Activated gamma-delta T cell treated with Interleukin-2 at 50 U/mL for 16 hours (primary cell): ENCODE data around the gene LAMTOR5.
"Not testable (repeated sequence)": the region's sequence is repeated elsewhere in the genome, so short reads cannot be mapped to it uniquely, and the experiment has no call there.

ENCODE experiments used
- DNase-seq: peaks from one replicate; pipeline ENCODE4 v3.0.0-alpha.2; 2020

Gene LAMTOR5

GRCh38 chr1:110407260-110408210 lies at the start of gene LAMTOR5:
TSS of gene LAMTOR5 (minus strand) at chr1:110407694. CDS start at chr1:110407620, 74 bp downstream.
- DNase-seq: peak; percentile 89

- no peak for DNase-seq
These were observed 49.7 kb upstream of the LAMTOR5 start for GRCh38 chr1:110457206-110457605.

GRCh38 chr1:110455151-110455550 lies 47.7 kb upstream of the LAMTOR5 start:
- DNase-seq: no peak

GRCh38 chr1:110454328-110454727 lies 46.8 kb upstream of the LAMTOR5 start:
- DNase-seq: no peak

- no peak for DNase-seq
These were observed 46.3 kb upstream of the LAMTOR5 start for GRCh38 chr1:110453829-110454228.

- DNase-seq: no peak
These were observed 44.8 kb upstream of the LAMTOR5 start for GRCh38 chr1:110452330-110452729.

GRCh38 chr1:110450929-110451328 lies 43.4 kb upstream of the LAMTOR5 start, which contains the start of gene PROK1:
TSS of gene PROK1 (plus strand) at chr1:110451149. CDS start at chr1:110451217, 68 bp downstream.
- no peak for DNase-seq

GRCh38 chr1:110449661-110450651 lies 42.5 kb upstream of the LAMTOR5 start:
- no peak for DNase-seq

GRCh38 chr1:110444561-110444960 lies 37.1 kb upstream of the LAMTOR5 start:
- DNase-seq: no peak

GRCh38 chr1:110443451-110443850 lies 36.0 kb upstream of the LAMTOR5 start:
- no peak for DNase-seq

GRCh38 chr1:110441888-110442287 lies 34.4 kb upstream of the LAMTOR5 start:
- DNase-seq: no peak

GRCh38 chr1:110440877-110441276 lies 33.4 kb upstream of the LAMTOR5 start:
- no peak for DNase-seq

GRCh38 chr1:110439873-110440272 lies 32.4 kb upstream of the LAMTOR5 start:
- not testable (repeated sequence) for DNase-seq

- DNase-seq: no peak
These were observed 31.4 kb upstream of the LAMTOR5 start for GRCh38 chr1:110438893-110439292.

- not testable (repeated sequence) for DNase-seq
These were observed 30.3 kb upstream of the LAMTOR5 start for GRCh38 chr1:110437645-110438299.

GRCh38 chr1:110436635-110437034 lies 29.1 kb upstream of the LAMTOR5 start:
- DNase-seq: no peak

GRCh38 chr1:110434946-110435345 lies 27.5 kb upstream of the LAMTOR5 start:
- DNase-seq: no peak

- DNase-seq: no peak
These were observed 26.3 kb upstream of the LAMTOR5 start for GRCh38 chr1:110433803-110434202.

- DNase-seq: no peak
These were observed 25.7 kb upstream of the LAMTOR5 start for GRCh38 chr1:110433213-110433612.

GRCh38 chr1:110430901-110431300 lies 23.4 kb upstream of the LAMTOR5 start:
- no peak for DNase-seq

GRCh38 chr1:110430366-110430765 lies 22.9 kb upstream of the LAMTOR5 start:
- no peak for DNase-seq

- DNase-seq: no peak
These were observed 21.5 kb upstream of the LAMTOR5 start for GRCh38 chr1:110428946-110429345.

- DNase-seq: no peak
These were observed 19.4 kb upstream of the LAMTOR5 start for GRCh38 chr1:110426854-110427253.
